NCI-H1092 treated with DMSO at 0.1 percent for 48 hours (cell line): ENCODE data around the gene NME3.

Experiments
- DNase-seq: peaks from one replicate; lab custom pipeline; 2025; lab: John Stamatoyannopoulos, UW

Gene NME3

DNA sequence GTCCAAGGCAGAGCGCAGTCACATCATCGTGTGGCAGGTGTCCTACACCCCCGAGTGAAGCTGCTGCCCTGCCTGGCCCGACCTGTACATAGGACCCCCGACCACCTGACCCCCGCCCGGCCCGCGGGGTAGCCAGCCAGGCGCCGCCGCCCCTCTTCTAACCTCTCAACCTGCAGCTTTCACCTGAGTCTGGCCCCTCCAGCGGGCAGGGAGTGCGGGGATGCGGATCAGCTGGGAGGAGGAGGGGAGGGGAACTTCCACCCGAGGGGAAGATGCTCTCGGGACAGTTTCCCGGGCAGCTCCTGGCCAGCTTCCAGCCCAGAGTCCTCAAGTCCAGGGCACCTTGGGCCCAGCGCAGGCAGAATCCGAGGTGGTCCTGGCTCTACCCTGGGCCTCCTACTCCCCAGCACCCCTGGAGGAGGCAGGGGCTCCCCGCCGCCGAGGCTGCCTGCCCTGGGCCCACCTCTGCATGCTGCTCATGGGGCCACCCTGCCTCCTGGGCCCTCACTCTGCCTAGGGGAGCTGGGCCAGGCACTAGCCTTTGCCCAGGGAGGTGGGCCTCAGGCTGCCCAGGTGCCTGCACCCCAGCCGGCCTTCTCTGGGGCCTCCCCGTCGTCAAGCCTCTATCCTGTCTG is 2.5 kb downstream of the NME3 start:
- no peak for DNase-seq

DNA sequence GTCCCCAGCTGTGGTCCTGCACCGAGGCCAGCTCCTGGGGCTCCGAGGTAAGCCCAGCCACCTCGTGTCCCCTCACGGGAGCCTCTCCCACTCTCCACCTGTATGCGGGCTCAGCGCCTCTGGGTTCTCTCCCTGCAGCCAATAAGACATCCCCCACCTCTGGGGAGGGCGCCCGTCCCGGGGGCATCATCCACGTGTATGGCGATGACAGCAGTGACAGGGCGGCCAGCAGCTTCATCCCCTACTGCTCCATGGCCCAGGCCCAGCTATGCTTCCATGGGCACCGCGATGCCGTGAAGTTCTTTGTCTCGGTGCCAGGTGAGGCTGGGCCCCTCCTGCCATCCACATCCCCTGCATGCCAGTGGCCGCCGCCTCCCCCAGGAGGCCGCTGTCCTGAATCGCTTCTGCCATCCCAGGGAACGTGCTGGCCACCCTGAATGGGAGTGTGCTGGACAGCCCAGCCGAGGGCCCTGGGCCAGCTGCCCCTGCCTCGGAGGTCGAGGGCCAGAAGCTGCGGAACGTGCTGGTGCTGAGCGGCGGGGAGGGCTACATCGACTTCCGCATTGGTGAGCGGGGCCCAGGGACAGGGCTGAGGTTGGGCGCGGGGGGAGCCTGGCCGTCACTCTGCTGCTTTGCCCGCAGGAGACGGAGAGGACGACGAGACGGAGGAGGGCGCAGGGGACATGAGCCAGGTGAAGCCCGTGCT is 3.1 kb downstream of the NME3 start:
- no peak for DNase-seq

DNA sequence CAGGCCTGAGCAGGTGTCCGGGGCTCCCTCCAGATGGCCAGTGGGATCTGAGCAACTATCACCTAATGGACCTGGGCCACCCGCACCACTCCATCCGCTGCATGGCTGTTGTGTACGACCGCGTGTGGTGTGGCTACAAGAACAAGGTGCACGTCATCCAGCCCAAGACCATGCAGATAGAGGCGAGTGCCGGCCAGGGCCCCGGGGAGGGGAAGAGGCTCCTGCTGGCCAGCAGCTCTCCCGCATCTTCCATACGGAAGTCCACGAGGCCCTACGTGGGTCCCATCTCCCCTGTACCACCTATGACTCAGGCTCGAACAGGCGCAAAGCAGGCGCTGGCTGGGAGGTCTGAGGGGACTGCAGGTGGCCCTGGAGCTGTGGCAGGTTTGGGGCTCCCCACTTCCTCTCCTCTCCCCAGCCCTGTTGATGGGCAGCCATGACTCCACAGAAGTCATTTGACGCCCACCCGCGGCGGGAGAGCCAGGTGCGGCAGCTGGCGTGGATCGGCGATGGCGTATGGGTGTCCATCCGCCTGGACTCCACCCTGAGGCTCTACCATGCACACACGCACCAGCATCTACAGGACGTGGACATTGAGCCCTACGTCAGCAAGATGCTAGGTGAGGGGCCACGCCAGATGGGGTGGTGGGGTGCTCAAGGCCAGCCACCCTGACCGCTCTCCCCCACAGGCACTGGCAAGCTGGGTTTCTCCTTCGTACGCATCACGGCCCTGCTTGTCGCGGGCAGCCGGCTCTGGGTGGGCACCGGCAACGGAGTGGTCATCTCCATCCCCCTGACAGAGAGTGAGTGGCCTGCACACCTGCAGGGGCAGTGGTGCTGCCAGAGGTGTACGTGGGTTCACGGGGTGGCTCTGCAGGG is 4.0 kb downstream of the NME3 start:
- no peak for DNase-seq

DNA sequence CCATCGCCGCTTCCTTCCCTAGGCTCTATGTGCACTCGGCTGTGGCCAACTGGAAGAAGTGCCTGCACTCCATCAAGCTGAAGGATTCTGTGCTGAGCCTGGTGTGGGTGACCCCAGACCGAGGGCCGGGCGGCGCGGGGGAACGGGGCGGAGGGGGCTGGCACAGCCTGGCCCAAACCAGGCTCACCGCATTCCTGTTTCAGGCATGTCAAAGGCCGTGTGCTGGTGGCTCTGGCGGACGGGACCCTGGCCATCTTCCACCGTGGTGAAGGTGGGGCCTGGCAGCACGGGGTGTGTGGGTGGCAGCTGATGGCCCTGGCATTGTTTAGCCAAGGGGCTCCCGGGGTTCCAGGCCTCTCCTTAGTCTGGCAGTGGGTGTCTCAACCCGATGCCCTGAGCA is 4.6 kb downstream of the NME3 start:
- DNase-seq = no peak

DNA sequence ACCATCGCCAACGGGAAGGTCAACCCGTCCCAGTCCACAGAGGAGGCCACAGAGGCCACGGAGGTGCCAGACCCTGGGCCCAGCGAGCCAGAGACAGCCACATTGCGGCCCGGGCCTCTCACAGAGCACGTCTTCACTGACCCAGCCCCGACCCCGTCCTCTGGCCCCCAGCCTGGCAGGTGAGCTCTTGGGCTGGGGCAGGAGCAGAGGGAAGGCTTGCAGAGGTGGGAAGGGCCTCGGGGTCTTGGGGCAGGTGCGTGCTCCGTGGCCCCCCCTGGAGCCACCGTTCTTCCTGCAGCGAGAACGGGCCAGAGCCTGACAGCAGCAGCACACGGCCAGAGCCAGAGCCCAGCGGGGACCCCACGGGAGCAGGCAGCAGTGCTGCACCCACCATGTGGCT is 5.1 kb downstream of the NME3 start:
- DNase-seq = no peak

DNA sequence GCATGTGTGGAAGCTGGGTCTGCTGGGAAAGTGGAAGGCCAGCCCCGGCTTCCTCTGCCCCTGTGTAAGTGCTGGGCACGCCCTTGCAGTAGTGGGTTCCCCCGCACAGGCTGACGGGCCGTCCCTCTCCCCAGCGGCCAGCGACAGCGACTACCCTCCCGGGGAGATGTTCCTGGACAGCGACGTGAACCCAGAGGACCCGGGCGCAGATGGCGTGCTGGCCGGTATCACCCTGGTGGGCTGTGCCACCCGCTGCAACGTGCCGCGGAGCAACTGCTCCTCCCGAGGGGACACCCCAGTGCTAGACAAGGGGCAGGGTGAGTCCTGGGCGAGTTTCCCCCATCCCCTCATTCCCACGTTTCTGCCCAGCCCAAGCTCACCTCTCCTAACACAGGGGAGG is 5.5 kb downstream of the NME3 start:
- no peak for DNase-seq

DNA sequence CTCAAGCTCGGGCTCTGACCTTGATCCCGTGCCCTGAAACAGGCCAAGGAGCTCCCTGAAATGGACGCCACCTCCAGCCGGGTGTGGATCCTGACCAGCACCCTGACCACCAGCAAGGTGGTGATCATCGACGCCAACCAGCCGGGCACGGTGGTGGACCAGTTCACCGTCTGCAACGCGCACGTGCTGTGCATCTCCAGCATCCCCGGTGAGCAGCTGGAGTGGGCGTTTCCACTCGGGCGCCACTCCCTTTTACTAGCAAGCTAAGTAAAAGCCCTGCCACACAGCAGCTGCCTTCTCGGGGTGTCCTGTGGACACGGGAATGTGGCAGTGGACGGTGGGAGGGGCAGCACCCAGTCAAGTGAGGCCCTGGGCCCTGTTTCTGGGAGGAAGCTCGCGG is 6.4 kb downstream of the NME3 start:
- no peak for DNase-seq

DNA sequence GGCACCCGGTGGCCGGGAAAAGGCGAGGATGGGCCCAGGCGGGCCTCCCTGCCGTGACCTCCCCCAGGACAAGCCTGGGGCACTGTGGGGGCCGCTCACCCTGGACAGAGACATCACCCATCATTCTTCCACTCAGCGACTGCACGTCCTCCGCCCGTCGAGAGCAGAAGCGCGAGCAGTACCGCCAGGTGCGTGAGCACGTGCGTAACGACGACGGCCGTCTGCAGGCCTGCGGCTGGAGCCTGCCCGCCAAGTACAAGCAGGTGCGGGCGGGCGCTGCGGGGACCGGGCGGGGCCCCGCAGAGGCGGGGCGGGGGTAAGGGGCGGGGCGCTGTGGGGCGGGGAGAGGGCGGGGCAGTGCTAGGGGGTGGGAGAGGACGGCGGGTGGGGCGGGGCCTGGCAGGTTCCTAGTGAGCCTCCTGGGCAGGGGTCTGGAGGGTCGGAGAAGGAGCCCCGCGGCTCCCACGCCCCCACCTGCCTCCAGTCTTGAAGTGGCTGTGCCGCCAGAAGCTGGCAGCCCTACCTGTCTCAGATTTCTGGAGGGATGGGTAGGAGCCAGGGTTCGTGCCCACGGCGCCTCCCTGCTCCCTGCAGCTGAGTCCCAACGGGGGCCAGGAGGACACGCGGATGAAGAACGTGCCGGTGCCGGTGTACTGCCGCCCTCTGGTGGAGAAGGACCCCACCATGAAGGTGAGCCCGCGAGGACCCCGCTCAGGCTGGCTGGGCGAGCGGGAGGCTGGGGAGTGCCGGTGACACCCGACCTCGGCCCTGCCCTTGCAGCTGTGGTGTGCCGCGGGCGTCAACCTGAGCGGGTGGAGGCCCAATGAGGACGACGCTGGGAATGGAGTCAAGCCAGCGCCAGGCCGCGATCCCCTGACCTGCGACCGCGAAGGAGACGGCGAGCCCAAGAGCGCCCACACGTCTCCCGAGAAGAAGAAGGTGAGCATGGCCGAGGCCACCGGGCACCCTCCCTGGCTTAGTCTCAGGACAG is 7.5 kb downstream of the NME3 start:
- no peak for DNase-seq

DNA sequence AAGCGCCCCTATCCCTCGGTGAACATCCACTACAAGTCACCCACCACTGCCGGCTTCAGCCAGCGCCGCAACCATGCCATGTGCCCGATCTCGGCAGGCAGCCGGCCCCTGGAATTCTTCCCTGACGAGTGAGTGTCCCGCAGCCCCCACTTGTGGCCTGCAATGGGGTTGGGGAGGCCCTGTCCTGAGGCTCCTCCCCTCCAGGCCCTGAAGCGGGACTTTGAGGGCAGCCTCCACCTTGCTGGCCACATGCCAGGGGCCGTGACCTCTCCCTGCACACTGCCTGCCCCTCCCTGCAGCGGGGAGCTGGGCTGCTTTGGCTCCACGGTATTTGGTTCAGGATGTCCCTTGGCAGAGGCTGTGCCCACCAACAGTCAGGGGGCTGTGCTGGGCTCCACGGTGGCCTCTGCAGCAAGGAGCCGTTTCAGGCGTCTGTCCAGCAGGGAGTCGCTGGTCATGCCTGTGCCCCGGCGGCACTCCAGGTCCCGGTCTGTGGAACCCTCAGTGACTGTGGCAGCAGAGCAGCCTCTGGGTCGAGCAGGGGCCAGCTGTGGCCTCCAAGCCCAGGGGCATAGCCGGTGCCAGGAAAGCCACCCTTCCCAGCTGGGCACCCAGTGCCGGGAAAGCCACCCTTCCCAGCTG is 8.3 kb downstream of the NME3 start:
- DNase-seq = no peak

DNA sequence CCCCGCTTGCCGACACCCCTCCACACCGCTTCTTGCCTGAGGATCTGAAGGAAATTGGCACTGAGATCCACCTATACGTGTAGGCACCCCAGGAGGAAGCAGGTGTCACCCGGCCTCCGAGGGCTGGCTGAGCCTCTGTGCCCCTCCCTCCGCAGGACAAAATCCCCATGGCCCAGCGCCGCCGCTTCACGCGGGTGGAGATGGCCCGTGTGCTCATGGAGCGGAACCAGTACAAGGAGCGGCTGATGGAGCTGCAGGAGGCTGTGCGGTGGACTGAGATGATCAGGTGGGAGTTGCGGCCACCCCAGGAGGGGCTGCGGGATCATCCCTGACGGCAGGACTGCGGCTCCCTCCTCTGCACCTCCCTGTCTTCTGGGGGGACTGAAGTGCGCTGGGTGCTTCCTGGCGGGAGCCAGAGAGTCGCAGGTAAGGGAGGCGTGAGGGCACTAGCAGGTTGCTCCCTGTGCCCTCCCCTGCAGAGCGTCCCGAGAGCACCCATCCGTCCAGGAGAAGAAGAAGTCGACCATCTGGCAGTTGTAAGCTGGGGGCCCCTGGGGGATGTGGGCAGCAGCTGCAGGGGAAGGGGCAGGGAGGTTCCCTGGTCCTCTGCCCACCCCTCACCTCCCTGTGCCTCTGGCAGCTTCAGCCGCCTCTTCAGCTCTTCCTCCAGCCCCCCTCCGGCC is 9.0 kb downstream of the NME3 start:
- DNase-seq = no peak

DNA sequence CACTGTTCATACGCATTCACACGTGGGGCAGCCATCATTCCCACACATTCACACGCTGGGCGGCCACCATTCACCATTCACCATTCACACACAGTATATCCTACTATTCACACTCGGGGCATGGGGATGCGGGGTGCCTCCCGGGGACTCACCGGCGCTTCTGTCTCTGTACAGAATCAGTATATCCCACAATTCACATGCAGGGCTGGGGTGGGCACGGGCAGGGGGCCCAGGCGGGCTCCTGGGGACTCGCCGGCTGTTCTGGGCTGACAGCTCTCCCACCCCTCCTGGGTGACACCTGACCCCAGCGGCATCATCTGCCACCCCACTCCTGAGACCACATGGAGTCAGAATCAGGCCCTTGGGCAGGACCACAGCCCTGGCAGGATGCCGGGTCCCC is 9.6 kb downstream of the NME3 start:
- DNase-seq = no peak

DNA sequence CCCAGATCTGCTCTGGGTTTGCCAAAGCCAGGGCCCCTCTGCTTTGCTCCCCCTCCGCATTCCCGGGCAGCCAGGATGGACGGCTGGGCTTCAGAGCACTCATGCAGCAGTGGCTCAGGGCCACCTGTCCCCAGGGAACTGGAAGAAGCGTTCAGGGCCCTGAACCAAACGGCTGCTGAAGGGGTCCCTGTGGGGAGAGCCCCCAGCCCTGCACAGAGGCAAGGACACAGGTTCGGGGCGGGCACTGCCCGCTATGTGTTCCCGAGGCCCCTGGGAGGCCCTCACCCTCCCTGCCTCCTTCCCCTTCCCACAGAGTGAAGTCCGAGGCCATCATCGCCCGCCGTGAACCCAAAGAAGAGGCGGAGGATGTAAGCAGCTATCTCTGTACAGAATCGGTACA is 10.4 kb downstream of the NME3 start:
- no peak for DNase-seq

DNA sequence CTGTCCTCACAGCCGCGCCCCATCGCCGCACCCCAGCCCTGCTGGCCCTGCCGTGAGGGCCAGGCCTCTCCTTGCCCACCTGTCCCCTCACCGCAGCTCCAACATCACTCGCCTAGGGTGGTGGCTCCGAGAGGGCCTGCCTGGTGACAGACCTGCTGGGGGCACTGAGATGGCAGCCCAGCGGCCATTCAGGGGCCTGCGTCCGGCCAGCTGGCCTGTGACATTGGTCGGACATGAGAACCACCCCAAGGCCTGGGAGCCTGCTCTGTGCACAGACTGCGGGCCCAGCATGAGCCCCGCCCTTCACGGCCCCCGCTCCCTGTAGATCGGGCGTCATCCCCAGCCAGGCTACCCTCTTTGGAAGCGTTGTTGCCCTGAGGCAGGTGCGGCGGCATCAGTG is 11.8 kb downstream of the NME3 start:
- DNase-seq = no peak

DNA sequence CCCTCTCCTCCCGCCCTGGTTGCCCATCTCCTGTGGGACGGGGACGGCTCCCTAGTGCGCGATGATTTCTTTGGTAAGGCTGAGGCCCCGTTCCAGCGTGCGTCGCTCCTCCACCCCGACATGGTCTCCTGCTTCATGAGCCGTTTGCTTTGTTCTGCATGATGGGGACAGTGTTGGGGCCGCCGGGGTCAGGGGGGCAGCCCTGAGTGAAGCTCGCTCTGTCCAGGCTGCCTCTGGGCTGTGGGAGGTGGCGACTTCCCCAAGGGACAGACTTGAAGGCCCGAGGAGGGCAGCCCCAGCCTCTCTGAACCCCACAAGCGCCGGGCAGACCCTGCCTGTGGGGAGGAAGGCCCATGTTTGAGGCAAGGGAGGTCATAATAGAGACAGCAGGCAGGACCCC is 12.4 kb downstream of the NME3 start:
- DNase-seq = no peak

DNA sequence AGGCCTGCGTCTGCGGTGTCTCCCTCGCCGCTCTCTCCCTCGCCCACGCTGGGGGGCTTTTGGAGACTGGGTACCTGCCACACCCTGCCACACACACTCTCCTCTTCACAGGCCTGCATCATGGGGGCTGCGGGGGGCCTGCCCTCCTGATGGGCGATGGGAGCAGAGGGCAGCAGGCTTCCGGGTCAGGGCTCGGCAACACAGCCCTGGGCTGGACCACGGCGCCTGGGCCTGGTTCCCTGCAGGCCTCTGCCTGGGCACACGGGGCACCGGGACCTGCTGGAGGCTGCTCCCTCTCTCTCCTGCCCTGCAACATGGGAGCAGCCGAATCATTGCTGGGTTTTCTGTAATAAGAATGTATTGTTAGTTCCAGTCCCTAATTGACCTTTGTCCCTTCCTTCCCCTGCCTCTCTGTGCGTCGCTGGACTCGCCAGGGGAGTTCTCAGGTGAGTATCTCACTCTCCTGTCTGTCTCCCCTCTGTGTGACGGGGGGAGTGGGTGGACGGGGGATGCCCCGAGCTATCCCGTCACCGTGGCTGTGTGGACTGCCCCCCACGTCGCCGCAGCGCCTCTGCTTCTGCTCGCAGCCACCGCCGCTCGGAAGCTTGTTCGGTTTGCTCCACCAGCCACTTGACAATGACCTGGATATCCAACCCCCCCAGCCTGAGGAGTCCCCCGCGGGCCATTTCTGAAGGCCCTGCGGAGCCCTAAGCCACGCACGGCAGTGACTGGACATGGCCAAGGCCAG is 13.5 kb downstream of the NME3 start:
- DNase-seq = no peak

DNA sequence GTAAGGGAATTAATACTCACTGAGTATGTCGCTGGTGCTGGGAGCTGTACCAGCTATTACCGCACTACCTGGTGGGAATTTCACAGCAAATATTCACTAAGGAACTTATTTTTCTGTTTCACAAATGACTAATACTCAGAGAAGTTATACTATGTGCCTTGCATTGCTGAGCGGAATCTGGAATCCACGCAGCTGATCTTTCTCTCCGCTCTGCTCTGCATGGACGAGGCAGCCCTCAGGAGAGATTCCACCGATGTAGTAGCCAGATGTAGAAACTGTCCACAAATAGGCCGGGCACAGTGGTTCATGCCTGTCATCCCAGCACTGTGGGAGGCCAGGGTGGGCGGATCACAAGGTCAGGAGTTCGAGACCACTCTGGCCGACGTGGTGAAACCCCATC is 17.1 kb downstream of the NME3 start:
- DNase-seq = no peak

DNA sequence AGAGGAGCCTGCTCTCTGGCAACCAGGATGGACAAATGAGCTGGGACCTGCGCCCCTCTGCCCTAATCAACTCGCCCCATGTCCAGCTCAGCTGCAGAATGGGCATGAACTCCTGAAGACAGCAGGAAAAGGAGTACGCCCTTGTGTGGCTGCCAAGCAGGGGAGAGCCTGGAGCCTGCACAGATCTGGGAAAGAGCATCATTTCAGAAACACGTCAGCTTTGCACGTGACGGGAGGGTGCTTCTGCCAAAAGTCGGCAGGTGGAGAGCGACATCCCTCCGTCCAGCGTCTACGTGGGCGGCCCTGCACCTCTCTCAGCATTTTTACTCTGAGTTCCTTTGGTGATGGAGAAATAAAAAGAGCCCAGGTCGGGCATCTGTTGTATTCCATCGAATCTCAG is 18.5 kb downstream of the NME3 start:
- no peak for DNase-seq

DNA sequence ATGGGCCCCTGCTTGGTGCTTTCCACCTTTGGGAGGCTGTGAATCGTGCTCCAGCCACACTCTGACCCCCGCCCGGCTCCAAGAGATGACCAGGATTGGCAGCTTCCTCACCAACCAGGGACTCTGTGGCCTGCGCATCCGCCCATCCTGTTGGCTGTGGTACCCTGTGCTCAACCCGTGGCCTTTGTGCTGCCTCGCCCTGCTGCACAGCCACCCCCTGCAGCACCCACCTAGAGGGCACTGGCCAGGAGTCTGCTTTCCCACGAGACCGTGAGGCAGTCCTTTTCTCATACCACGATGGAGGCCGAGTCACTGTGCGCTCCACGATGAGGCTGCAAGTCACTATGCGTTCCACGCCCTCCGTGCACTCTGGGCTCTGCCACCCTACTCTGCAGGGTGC is 19.4 kb downstream of the NME3 start:
- no peak for DNase-seq

DNA sequence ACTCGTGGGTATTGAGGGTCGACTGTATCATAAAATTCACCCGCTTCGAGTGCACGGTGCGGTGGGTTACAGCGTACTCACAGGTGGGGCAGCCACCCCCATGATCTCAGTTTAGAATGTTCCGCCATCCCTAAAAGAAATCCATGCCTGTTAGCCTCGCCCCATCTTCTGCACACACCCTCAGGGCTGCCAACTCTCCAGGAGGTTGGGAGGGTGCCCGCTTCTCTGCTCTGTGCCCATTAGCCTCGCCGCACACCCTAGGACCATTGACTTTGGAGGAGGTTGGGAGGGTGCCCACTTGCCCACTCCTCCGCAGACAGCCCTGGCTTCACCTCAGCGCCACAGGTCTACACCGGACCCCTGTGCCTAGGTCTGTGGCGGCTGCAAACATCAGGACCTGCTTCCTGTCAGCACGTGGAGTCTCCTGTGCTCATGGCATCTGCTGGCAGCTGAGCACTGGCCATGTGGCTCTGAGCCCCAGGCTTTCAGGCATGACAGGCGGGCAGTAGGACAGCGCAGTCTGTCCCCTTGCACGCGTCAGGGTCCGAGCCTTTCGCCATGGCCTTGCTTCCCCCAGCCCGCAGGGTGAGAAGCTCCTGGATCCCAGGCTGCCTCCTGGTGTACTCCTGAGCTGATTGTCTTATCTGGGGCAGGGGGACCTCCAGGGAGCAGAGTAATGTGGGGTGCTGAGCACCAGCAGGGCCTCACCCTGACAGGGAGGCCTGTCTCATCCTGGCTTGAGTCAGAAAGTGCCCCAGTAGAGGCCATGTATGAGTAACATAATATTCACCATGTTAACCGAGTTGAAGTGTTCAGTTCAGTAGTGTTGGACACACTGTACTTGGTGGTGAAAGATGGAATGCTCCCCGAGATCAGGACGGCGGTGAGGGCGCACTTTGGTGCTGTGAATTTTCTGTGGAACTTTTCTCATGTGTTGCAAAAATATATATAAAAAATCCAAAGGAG is 21.9 kb downstream of the NME3 start:
- no peak for DNase-seq
